Motor neuron (in vitro differentiated cells): Measurements from ENCODE around the gene JDP2. TPM values are rescaled to one million over a fixed set of nuclear protein-coding genes. Genes with fewer than 3 reads are reported as not detected.
A peak's percentile ranks its signal among the peaks of the same experiment; 100 is the strongest.

Source experiments
- ATAC-seq, 8 experiments: fragments of 200-7000 bp; cut with Tn5 transposase; replicated peaks in 6 of 8; 2 replicates each; pipeline ENCODE4 v1.8.0; 2021; ENCODE audit warnings: mild to moderate bottlenecking in 8 of 8, moderate library complexity in 8 of 8
- H3K27ac ChIP-seq, 2 donors: fragments of 250-450 bp; sonication (Bioruptor Pico); 2 replicates each; pipeline ENCODE4 v1.9.0; 2021; ENCODE audit warnings: antibody characterized with exemption in 2 of 2, mild to moderate bottlenecking in 2 of 2, moderate library complexity in 1 of 2
- H3K4me1 ChIP-seq, 2 donors: fragments of 250-450 bp; sonication (Bioruptor Pico); replicated peaks in 1 of 2; 2 replicates each; pipeline ENCODE4 v1.6.1; 2021; ENCODE audit warnings: antibody characterized with exemption in 2 of 2, mild to moderate bottlenecking in 2 of 2, moderate library complexity in 1 of 2
- H3K4me3 ChIP-seq, 5 donors: fragments of 250-450 bp; sonication (Bioruptor Pico); 2 replicates each; pipeline ENCODE4 v1.9.0; 2021; ENCODE audit warnings: antibody characterized with exemption in 5 of 5, mild to moderate bottlenecking in 5 of 5, moderate library complexity in 4 of 5
- WGBS, 10 experiments: fragments of 450-650 bp; shearing (Covaris generic); methylation state at CpG; one replicate each; pipeline ENCODE4 v1.0.0; 2022; 5-methylcytosine and 5-hydroxymethylcytosine counted together
- in situ Hi-C, 9 experiments: fragments of 400-800 bp; cut with MboI; loops; one replicate each; pipeline ENCODE4 v1.15.0; 2021; ENCODE audit warnings: low sequenced_read_pairs in 9 of 9, low pct_unique_long_range_greater_than_20kb in 2 of 9; ENCODE audit not compliant: unreplicated experiment in 9 of 9
- total RNA-seq, 8 experiments: library from RNA; unstranded; fragments of 300-600 nt; gene quantifications; 2 replicates each; pipeline versions ENCODE4 v1.2.3 to v1.2.4, GENCODE V29; 2022

Gene JDP2
- total RNA-seq, 8 experiments from 2014 or later, result 6.1 to 42.7 (median 10.0) TPM

DNA sequence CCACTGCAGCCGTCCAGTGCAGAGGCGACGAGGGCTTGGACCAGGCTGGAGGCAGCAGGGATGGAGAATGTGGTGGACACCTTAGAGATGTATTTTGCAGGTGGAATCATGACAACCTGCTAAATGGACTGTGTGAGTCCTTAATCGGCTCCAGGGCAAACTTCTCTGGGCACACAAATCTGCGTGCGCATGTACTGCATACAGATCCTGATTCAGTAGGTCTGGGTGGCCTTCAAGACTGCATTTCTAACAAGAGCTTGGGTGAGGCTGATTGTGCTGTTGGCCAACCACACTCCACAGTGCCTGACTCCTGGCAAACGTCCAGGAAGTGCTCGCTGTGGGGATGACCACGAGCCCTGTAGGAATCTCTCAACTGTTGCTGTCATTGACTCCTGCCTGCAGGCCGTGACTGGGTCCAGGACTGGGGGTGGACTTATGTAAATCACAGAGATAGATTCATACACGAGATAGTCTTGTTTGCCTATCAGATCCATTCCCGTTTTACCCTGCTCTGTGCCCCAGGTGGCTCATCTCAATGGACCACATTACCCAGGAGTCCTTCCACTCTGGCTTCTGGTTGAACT is 27.2 kb downstream of the JDP2 start:
- H3K4me3 ChIP-seq, result no peak overlapping the region
- in situ Hi-C loops, result loop anchor here in 1 of 9 experiments (25.0 kb wide), 1 partner anchor 318 kb away; the partner anchor contains the start of gene NEK9
- peaks cover 32 to 58% of the 10 kb centered on the region in 2 donors for H3K4me1 ChIP-seq
- ATAC-seq, result peak; percentile 18 to 54 (median 50)
- 17 to 90% (median 70%) methylated on average over 1 to 9 of the region's 12 CpGs; no CpG with 5 or more reads in 2 of the 10 experiments for WGBS, 10 experiments
- H3K27ac ChIP-seq, result no peak overlapping the region

DNA sequence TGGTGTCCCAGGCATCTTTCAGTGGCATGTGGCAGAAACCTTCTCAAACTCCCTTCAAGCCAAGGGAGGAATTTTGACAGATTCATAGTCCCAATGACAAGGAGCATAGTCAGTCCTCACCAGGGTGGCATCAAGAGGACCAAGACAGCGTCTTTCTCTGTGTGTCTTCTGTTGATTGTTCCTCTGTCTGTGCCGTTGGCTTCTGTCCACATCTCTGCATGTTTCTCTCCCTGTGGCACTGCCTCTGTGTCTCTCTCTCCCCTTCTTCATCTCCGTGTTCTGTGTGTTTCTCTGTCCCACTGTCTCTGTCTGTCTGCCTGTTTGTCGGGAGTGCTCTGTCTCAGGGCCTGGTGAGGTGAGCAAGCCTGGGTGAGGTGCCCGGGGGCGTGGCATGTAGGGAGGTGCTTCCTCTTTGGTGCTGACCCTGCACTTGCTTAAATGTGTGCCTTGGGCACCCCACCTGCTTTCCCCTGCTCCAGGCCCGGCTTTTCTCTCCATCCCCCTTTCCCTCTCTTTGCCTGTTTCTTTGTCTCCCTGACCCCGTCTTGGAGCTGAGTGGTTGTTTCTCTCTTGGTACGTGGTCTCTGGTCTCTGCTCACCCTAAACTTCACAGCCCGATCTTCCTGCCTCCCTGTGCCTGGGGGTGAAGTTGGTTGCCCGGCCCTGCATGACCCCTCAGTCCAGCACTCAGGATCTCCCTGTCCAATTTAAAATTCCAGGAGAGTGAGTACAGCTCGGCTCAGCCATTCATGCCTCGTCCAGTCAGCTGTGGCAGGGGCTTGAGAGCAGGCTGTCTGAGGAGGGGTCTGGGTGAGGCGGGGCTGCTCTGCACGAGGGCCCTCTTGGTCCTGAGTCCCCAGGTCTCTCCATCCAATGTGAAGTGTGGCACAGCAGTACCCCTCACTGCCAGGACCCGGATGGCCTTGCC is 28.5 kb downstream of the JDP2 start:
- in situ Hi-C loops, result loop anchor here in 1 of 9 experiments (25.0 kb wide), 1 partner anchor 319 kb away; the partner anchor contains the start of gene NEK9
- 67 to 100% (median 80%) methylated on average over 1 to 5 of the region's 16 CpGs; no CpG with 5 or more reads in 4 of the 10 experiments for WGBS, 10 experiments

DNA sequence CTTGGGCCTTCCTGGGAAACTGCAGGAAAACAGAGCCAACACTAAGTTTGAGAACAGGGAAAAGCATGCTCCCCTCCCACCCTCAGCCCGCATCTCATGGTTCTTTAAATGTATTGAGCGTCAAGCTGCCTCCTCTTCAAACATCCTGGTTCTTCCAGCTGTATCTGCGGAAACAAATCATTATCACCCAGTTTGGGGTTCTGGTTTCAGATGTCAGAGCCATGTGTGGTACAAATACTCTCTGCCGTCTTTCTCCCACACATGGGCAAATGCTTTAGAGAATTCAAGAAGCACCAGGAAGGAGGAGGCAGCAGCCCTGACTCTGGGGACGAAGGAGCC is 29.1 kb downstream of the JDP2 start:
- Histone ChIP-seq H3K4me1 (peaks cover 22 to 48% of the 10 kb centered on the region in 2 donors), H3K4me3 (no peak overlapping the region), H3K27ac (no peak overlapping the region)
- no peak for ATAC-seq
- 80 to 100% (median 94%) methylated on average over 1 to 5 of the region's 5 CpGs; no CpG with 5 or more reads in 4 of the 10 experiments for whole genome bisulfite sequencing, 10 experiments
- in situ Hi-C loops, result loop anchor here in 1 of 9 experiments (25.0 kb wide), 1 partner anchor 320 kb away; the partner anchor contains the start of gene NEK9

More for the DNA sequence above, 28.5 kb downstream of the JDP2 start:
- Histone ChIP-seq H3K4me3 (no peak overlapping the region), H3K4me1 (peaks cover 23 to 52% of the 10 kb centered on the region in 2 donors), H3K27ac (no peak overlapping the region)
- ATAC-seq, result no peak

DNA sequence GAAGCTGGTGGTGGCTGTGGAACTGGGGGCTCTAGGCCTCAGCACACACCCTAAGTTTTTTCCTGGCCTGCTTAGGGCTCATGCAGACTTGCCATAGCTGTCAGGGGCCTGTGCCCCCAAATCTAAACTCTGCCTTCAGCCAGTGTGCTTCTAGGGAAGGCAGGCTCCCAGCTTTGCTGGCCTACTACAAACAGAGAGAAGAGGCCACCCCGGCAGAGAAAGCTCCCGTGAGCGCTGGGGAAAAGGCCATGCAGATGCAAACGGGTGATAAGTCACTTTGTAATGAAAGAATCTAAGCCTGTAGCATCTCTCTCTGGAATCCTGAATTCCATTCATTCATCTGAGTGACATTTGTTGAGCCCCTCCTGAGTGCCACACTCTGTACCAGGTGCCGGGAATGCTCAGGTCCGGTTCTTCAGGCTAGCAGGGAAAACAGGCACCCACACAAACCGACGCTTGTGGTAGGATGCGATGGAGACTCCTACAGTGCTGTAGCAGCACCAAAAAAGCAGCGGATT is 29.9 kb downstream of the JDP2 start:
- 61 to 100% (median 89%) methylated on average over 2 to 10 of the region's 10 CpGs; no CpG with 5 or more reads in 3 of the 10 experiments for WGBS, 10 experiments
- ATAC-seq, result no peak
- in situ Hi-C loops, result loop anchor here in 1 of 9 experiments (25.0 kb wide), 1 partner anchor 320 kb away; the partner anchor contains the start of gene NEK9
- Histone ChIP-seq H3K27ac (no peak overlapping the region), H3K4me1 (peaks cover 14 to 41% of the 10 kb centered on the region in 2 donors), H3K4me3 (no peak overlapping the region)

DNA sequence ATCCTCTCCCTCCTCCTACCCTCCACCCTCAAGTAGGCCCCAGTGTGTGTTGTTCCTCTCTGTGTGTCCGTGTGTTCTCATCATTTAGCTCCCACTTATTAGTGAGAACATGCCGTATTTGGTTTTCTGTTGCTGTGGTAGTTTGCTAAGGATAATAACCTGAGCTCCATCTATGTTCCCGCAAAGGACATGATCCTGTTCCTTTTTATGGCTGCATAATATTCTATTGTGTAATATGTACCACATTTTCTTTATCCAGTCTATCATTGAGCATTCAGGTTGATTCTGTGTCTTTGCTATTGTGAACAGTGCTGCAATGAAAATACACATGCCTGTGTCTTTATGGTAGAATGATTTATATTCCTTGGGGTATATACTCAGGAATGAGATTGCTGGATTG is 30.5 kb downstream of the JDP2 start:
- H3K4me1 ChIP-seq, result peaks cover 8 to 35% of the 10 kb centered on the region in 2 donors

DNA sequence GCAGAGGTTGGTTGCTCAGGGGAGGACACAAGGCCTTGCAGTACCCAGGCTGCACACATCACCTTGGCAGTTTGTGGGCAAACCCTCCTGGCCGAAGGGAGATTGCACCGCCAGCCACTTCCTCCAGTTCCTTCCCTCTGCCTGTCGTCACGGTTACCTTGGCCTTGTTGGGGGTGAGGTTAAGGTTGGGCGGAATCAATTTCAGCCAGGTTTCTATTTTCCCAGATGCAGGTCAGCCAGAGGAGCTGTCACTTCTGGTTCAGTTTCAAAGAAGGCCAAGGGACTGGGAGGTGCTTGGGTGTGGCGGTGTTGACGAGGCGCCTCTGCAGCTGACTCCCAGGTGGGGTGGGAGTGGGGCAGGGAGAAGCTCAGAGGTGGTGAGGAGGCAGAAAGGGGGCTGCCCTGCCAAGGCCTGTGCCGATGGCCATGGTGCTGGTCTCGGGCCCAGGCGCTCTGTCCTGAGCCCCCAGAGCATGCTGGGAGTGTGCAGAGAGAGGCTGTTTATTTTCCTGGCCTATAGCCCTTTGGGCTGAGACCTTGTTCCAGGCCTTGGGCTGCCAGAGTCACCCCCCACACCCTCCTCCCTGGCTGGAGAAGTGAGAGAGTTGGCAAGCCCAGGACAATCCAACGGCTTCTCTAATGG is 31.4 kb downstream of the JDP2 start:
- ATAC-seq, result peak in 1 of 8 experiments; percentile 7
- Histone ChIP-seq H3K27ac (no peak overlapping the region), H3K4me3 (no peak overlapping the region), H3K4me1 (peaks cover 0 to 31% of the 10 kb centered on the region in 2 donors)
- in situ Hi-C loops, result loop anchor here in 1 of 9 experiments (25.0 kb wide), 1 partner anchor 322 kb away; the partner anchor contains the start of gene NEK9
- 82 to 100% (median 98%) methylated on average over 1 to 7 of the region's 12 CpGs; no CpG with 5 or more reads in 6 of the 10 experiments for WGBS, 10 experiments

More for the DNA sequence above, 30.5 kb downstream of the JDP2 start:
- Histone ChIP-seq H3K4me3 (no peak overlapping the region), H3K27ac (no peak overlapping the region)
- WGBS, 10 experiments, result 70 to 100% (median 95%) methylated on average over 1 to 3 of the region's 3 CpGs; no CpG with 5 or more reads in 1 of the 10 experiments
- no peak for ATAC-seq
- in situ Hi-C loops, result loop anchor here in 1 of 9 experiments (25.0 kb wide), 1 partner anchor 321 kb away; the partner anchor contains the start of gene NEK9

DNA sequence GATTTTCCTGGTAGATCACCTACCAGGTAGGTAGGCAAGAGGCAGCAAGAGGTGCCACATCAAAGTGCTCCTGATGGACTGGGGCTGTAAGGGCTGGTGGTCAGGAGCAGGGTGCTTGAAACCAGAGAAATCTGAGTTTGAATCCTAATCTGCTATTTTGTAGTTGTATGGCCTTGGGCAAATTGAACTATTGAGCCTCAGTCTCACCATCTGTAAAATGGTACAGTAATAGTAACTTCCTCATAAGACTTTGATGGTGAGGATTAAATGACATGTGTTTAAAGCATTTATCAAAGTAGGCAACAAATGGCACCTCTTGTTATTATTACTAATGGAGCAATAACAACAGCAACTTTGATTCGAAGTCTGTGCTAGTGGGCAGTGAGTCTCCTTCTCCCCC is 32.0 kb downstream of the JDP2 start:
- no peak for ATAC-seq
- H3K4me3 ChIP-seq, result no peak overlapping the region
- in situ Hi-C loops, result loop anchor here in 1 of 9 experiments (25.0 kb wide), 1 partner anchor 322 kb away; the partner anchor contains the start of gene NEK9
- H3K4me1 ChIP-seq, result peaks cover 0 to 27% of the 10 kb centered on the region in 2 donors
- H3K27ac ChIP-seq, result no peak overlapping the region
- WGBS, 10 experiments, result 67 to 100% (median 100%) methylated on average over 1 of the region's 1 CpG; no CpG with 5 or more reads in 7 of the 10 experiments

DNA sequence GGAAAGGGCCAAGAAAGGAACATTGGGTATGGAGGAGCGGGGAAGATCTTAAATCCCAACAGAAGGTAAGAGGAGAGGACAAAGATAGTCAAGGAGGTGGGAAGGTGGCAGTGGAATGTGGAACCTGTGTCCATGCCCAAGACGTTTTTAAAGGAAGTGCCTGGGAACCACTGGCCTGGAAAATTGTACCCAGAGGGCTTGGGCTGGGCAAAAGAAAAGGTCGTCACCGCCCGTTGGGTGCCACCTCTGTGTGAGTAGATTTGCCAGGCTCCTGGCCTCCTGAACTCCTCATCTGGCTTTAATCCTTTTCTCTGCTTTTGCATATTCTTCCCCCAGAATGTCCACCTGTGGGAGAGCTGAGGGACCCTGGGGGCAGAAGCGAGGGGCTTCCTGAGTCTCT is 32.6 kb downstream of the JDP2 start:
- ATAC-seq, result peak in 1 of 8 experiments; percentile 16
- H3K4me3 ChIP-seq, result no peak overlapping the region
- in situ Hi-C loops, result loop anchor here in 1 of 9 experiments (25.0 kb wide), 1 partner anchor 323 kb away; the partner anchor contains the start of gene NEK9
- H3K4me1 ChIP-seq, result peaks cover 0 to 21% of the 10 kb centered on the region in 2 donors
- 40 to 100% (median 87%) methylated on average over 1 to 5 of the region's 6 CpGs for WGBS, 10 experiments
- H3K27ac ChIP-seq, result no peak overlapping the region

DNA sequence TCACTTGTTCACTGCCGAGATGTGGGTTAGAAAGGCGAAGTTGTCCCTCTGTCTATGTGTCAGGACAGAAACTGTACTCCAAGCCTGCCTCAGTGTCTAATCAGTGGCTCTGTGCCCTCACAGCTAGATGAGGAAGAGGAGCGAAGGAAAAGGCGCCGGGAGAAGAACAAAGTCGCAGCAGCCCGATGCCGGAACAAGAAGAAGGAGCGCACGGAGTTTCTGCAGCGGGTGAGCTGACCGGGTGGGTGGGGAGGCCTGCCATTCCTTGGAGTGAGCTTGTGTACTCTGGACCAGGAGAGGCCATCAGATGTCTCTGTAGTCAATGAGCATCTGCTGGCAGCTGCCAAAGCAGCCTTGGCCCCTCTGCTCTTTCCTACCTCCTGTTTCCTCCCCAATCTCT is 33.5 kb downstream of the JDP2 start:
- Histone ChIP-seq H3K4me1 (peaks cover 0 to 19% of the 10 kb centered on the region in 2 donors), H3K27ac (no peak overlapping the region), H3K4me3 (no peak overlapping the region)
- 82 to 100% (median 90%) methylated on average over 2 to 11 of the region's 12 CpGs; no CpG with 5 or more reads in 7 of the 10 experiments for WGBS, 10 experiments
- no peak for ATAC-seq
- in situ Hi-C loops, result loop anchor here in 1 of 9 experiments (25.0 kb wide), 1 partner anchor 324 kb away; the partner anchor contains the start of gene NEK9

DNA sequence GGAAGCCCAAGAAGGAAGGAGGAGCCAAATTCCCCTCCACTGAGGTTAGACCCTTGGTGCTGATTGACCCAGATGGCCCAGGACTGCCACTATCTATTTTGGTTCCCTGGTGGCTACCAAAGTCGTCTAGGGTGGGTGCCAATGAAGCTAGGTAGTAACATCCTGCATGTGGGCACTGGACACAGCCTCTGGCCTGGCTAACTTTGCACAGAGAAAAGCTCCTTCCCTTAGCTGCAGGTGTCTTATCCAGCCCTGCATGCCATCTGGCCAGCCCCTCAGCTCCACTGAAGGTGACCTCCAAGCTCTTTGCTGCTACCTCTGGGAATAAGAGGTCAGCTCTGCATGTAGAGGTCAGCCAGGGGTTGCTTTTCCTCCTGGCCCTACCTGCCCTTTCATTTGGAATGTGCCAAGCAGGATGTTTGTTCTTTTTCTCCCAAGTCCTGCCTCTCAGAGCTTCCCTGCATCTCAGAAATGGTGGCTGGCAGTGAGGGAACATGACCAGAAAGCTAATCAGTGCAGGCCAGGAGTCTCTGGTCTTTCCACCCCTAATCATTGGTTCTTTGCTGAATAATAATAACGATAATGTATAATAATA is 34.0 kb downstream of the JDP2 start:
- Histone ChIP-seq H3K4me3 (no peak overlapping the region), H3K4me1 (peaks cover 0 to 14% of the 10 kb centered on the region in 2 donors), H3K27ac (no peak overlapping the region)
- no peak for ATAC-seq
- in situ Hi-C loops, result loop anchor here in 1 of 9 experiments (25.0 kb wide), 1 partner anchor 325 kb away; the partner anchor contains the start of gene NEK9
- 20 to 100% (median 93%) methylated on average over 1 of the region's 2 CpGs; no CpG with 5 or more reads in 4 of the 10 experiments for WGBS, 10 experiments

DNA sequence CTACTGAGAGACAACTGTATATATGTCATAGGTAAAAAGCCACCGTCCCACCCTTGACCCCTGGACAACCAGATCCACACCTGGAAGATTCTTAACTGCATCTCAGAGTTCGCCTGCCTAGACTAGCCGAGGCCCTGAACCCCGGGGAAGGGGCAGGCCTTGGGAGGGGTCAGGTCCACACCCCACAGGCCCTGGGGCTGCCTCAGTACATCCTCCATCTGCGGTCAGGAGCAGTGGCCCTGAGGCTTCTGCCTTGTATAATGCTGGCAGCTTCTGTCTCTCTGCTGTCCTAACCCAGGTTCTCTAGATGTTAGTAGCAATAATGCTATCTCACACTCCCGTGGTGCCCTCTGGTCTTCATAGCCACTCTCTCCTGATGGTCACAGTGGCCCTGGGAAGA is 36.8 kb downstream of the JDP2 start:
- in situ Hi-C loops, result loop anchor here in 1 of 9 experiments (25.0 kb wide), 1 partner anchor 327 kb away; the partner anchor contains the start of gene NEK9
- Histone ChIP-seq H3K4me3 (no peak overlapping the region), H3K4me1 (no peaks in the 10 kb centered on the region), H3K27ac (no peak overlapping the region)
- ATAC-seq, result peak in 3 of 8 experiments; percentile 26 to 73 (median 57)
- WGBS, 10 experiments, result 60 to 100% (median 78%) methylated on average over 1 to 3 of the region's 6 CpGs; no CpG with 5 or more reads in 6 of the 10 experiments
